ENCODE data around the gene VPS72. TPM values are rescaled to one million over a fixed set of nuclear protein-coding genes. Genes with fewer than 3 reads are reported as not detected.

VPS72 gene
- polyA plus RNA-seq, 4 donors, result 55.5 to 76.1 (median 69.9) TPM

Other genes with a start within 250 kb of the VPS72 start
- gene CERS2, start 215.4 kb downstream of the VPS72 start, polyA plus RNA-seq (ENCODE audit: insufficient read length in 4 of 4), result 100 to 1,000 TPM; 206 to 297 (median 284) TPM
- gene ANXA9, start 207.9 kb downstream of the VPS72 start, polyA plus RNA-seq (ENCODE audit: insufficient read length in 4 of 4), result 10 to 100 TPM; 10.7 to 21.5 (median 13.6) TPM
- 10 to 100 TPM; 35.7 to 54.4 (median 39.1) TPM for gene MINDY1, start 183.3 kb downstream of the VPS72 start, polyA plus RNA-seq (ENCODE audit: insufficient read length in 4 of 4)
- gene PRUNE1, start 181.7 kb downstream of the VPS72 start, polyA plus RNA-seq (ENCODE audit: insufficient read length in 4 of 4), result 10 to 100 TPM; 41.4 to 47.8 (median 46.1) TPM
- gene BNIPL, start 153.6 kb downstream of the VPS72 start, polyA plus RNA-seq (ENCODE audit: insufficient read length in 4 of 4), result 1 to 10 TPM in 3 of 4 donors, under 1 TPM in 1; 0.72 to 5.6 (median 2.6) TPM
- gene C1orf56, start 142.4 kb downstream of the VPS72 start, polyA plus RNA-seq (ENCODE audit: insufficient read length in 4 of 4), result 10 to 100 TPM; 10.3 to 15.1 (median 11.4) TPM
- 10 to 100 TPM; 56.4 to 83.9 (median 74.6) TPM for gene CDC42SE1, start 130.6 kb downstream of the VPS72 start, polyA plus RNA-seq (ENCODE audit: insufficient read length in 4 of 4)
- gene MLLT11, start 129.8 kb downstream of the VPS72 start, polyA plus RNA-seq (ENCODE audit: insufficient read length in 4 of 4), result 10 to 100 TPM; 21.9 to 27.4 (median 24.8) TPM
- gene GABPB2, start 119.4 kb downstream of the VPS72 start, polyA plus RNA-seq (ENCODE audit: insufficient read length in 4 of 4), result 10 to 100 TPM; 10.4 to 14.1 (median 11.8) TPM
- 10 to 100 TPM; 18.8 to 33.9 (median 29.7) TPM for gene SEMA6C, start 43.6 kb downstream of the VPS72 start, polyA plus RNA-seq (ENCODE audit: insufficient read length in 4 of 4)
- gene TNFAIP8L2, start 33.5 kb downstream of the VPS72 start, polyA plus RNA-seq (ENCODE audit: insufficient read length in 4 of 4), result 1 to 10 TPM in 3 of 4 donors, under 1 TPM in 1; 0.96 to 2.9 (median 1.8) TPM
- 10 to 100 TPM; 17.3 to 18.6 (median 17.7) TPM for gene LYSMD1, start 24.3 kb downstream of the VPS72 start, polyA plus RNA-seq (ENCODE audit: insufficient read length in 4 of 4)
- 10 to 100 TPM; 35.2 to 46.8 (median 39.9) TPM for gene SCNM1, start 24.1 kb downstream of the VPS72 start, polyA plus RNA-seq (ENCODE audit: insufficient read length in 4 of 4)
- 1 to 10 TPM in 3 of 4 donors, under 1 TPM in 1; 0.46 to 2.3 (median 1.7) TPM for gene TMOD4, start 14.2 kb downstream of the VPS72 start, polyA plus RNA-seq (ENCODE audit: insufficient read length in 4 of 4)
- gene PIP5K1A, start 8.4 kb upstream of the VPS72 start, polyA plus RNA-seq (ENCODE audit: insufficient read length in 4 of 4), result 10 to 100 TPM; 57.6 to 70.2 (median 64.0) TPM
- 100 to 1,000 TPM; 107 to 174 (median 153) TPM for gene PSMD4, start 64.5 kb upstream of the VPS72 start, polyA plus RNA-seq (ENCODE audit: insufficient read length in 4 of 4)
- gene ZNF687, start 92.1 kb upstream of the VPS72 start, polyA plus RNA-seq (ENCODE audit: insufficient read length in 4 of 4), result 10 to 100 TPM; 13.6 to 26.6 (median 21.5) TPM
- 10 to 100 TPM; 51.5 to 69.7 (median 65.4) TPM for gene PI4KB, start 137.2 kb upstream of the VPS72 start, polyA plus RNA-seq (ENCODE audit: insufficient read length in 4 of 4)
- gene RFX5, start 157.1 kb upstream of the VPS72 start, polyA plus RNA-seq (ENCODE audit: insufficient read length in 4 of 4), result 10 to 100 TPM; 34.6 to 46.9 (median 43.7) TPM
- gene SELENBP1, start 182.5 kb upstream of the VPS72 start, polyA plus RNA-seq (ENCODE audit: insufficient read length in 4 of 4), result 100 to 1,000 TPM in 1 of 4 donors, 10 to 100 TPM in 3; 44.2 to 104 (median 51.2) TPM
- gene PSMB4, start 209.4 kb upstream of the VPS72 start, polyA plus RNA-seq (ENCODE audit: insufficient read length in 4 of 4), result 100 to 1,000 TPM; 192 to 253 (median 246) TPM

Measured in left renal pelvis (tissue), 4 donors.